Forelimb muscle (tissue), 1 donor: ENCODE measurements around the gene SPON1. TPM values are rescaled to one million over a fixed set of nuclear protein-coding genes. Genes with fewer than 3 reads are reported as not detected.
"Not testable (repeated sequence)": the region's sequence is repeated elsewhere in the genome, so short reads cannot be mapped to it uniquely, and the experiment has no call there.

ENCODE experiments used
- DNase-seq: peaks from one replicate; pipeline ENCODE4 v3.0.0-alpha.2; 2013; ENCODE audit warnings: low read depth
- polyA plus RNA-seq: library from polyadenylated mRNA; unstranded; fragments of 120-200 nt; gene quantifications from one replicate; pipeline ENCODE4 v1.2.1, GENCODE V29; 2013; ENCODE audit not compliant: insufficient read length

SPON1 gene
- polyA plus RNA-seq, 1 donor = 18.9 TPM

- no peak for DNase-seq
Observed at GRCh38 chr11:14082338-14082737, 119.8 kb downstream of the SPON1 start.

- DNase-seq = not testable (repeated sequence)
Observed at GRCh38 chr11:14088861-14089260, 126.3 kb downstream of the SPON1 start.

GRCh38 chr11:14089690-14090462 is 127.4 kb downstream of the SPON1 start:
- no peak for DNase-seq

GRCh38 chr11:14090631-14091030 is 128.1 kb downstream of the SPON1 start:
- not testable (repeated sequence) for DNase-seq

GRCh38 chr11:14093065-14093464 is 130.5 kb downstream of the SPON1 start:
- no peak for DNase-seq

- no peak for DNase-seq
Observed at GRCh38 chr11:14094481-14095037, 132.0 kb downstream of the SPON1 start.

- no peak for DNase-seq
Observed at GRCh38 chr11:14095882-14096281, 133.4 kb downstream of the SPON1 start.

GRCh38 chr11:14096606-14097005 is 134.1 kb downstream of the SPON1 start:
- DNase-seq = no peak

GRCh38 chr11:14101388-14101787 is 138.9 kb downstream of the SPON1 start:
- no peak for DNase-seq

GRCh38 chr11:14102766-14103165 is 140.2 kb downstream of the SPON1 start:
- no peak for DNase-seq

- no peak for DNase-seq
Observed at GRCh38 chr11:14105446-14105845, 142.9 kb downstream of the SPON1 start.

GRCh38 chr11:14106303-14107049 is 144.0 kb downstream of the SPON1 start:
- DNase-seq = no peak

GRCh38 chr11:14107050-14107430 is 144.5 kb downstream of the SPON1 start:
- no peak for DNase-seq

- DNase-seq = no peak
Observed at GRCh38 chr11:14109742-14110141, 147.2 kb downstream of the SPON1 start.

- DNase-seq = no peak
Observed at GRCh38 chr11:14110629-14111028, 148.1 kb downstream of the SPON1 start.

- DNase-seq = no peak
Observed at GRCh38 chr11:14111496-14111895, 149.0 kb downstream of the SPON1 start.

- no peak for DNase-seq
Observed at GRCh38 chr11:14112721-14113120, 150.2 kb downstream of the SPON1 start.

GRCh38 chr11:14114269-14114668 is 151.7 kb downstream of the SPON1 start:
- no peak for DNase-seq

- no peak for DNase-seq
Observed at GRCh38 chr11:14114786-14115185, 152.3 kb downstream of the SPON1 start.

GRCh38 chr11:14117632-14118031 is 155.1 kb downstream of the SPON1 start:
- DNase-seq = no peak

GRCh38 chr11:14118072-14118471 is 155.5 kb downstream of the SPON1 start:
- no peak for DNase-seq

- no peak for DNase-seq
Observed at GRCh38 chr11:14119357-14119756, 156.8 kb downstream of the SPON1 start.

GRCh38 chr11:14124350-14124749 is 161.8 kb downstream of the SPON1 start:
- no peak for DNase-seq
